ENCODE data around the gene NPRL2.

Gene NPRL2

GRCh38 chr3:50351323-50351697 lies 735 bp upstream of the NPRL2 start:
- DNase-seq (ENCODE audit: low read depth in 2 of 2): no peak
- TF ChIP-seq CTCF (IDR thresholded peaks at IDR 0.05; ENCODE audit: low read depth, low read length): no peak

GRCh38 chr3:50350213-50350526 lies 405 bp downstream of the NPRL2 start:
- H3K4me3 ChIP-seq (replicated peaks in 1 of 2; ENCODE audit: low read depth in 2 of 2, low read length in 2 of 2): peak overlapping the region; percentile 80 to 98
- no peak for DNase-seq (ENCODE audit: low read depth in 2 of 2)
- no peak for TF ChIP-seq CTCF (IDR thresholded peaks at IDR 0.05; ENCODE audit: low read depth, low read length)

More at GRCh38 chr3:50351323-50351697, 735 bp upstream of the NPRL2 start:
- H3K4me3 ChIP-seq (replicated peaks in 1 of 2; ENCODE audit: low read depth in 2 of 2, low read length in 2 of 2): peak overlapping the region; percentile 80 to 98

GRCh38 chr3:50347187-50347813 lies 3.3 kb downstream of the NPRL2 start:
- DNase-seq (ENCODE audit: low read depth in 2 of 2): peak; percentile 80 to 83

GRCh38 chr3:50345586-50346234 lies 4.9 kb downstream of the NPRL2 start, which contains the start of gene ZMYND10:
TSS of gene ZMYND10 (minus strand) at chr3:50345732. CDS start at chr3:50345579, 153 bp downstream.
- H3K4me3 ChIP-seq (replicated peaks in 1 of 2; ENCODE audit: low read depth in 2 of 2, low read length in 2 of 2): peak within 1 kb of the TSS; percentile 46 to 52
- no peak for TF ChIP-seq CTCF (IDR thresholded peaks at IDR 0.05; ENCODE audit: low read depth, low read length)
- peak; percentile 58 to 64 for DNase-seq (ENCODE audit: low read depth in 2 of 2)

More at GRCh38 chr3:50347187-50347813, 3.3 kb downstream of the NPRL2 start:
- H3K4me3 ChIP-seq (replicated peaks in 1 of 2; ENCODE audit: low read depth in 2 of 2, low read length in 2 of 2): no peak overlapping the region
- TF ChIP-seq CTCF (IDR thresholded peaks at IDR 0.05; ENCODE audit: low read depth, low read length): peak; percentile 63

- H3K4me3 ChIP-seq (replicated peaks in 1 of 2; ENCODE audit: low read depth in 2 of 2, low read length in 2 of 2): peak overlapping the region in 1 of 2 donors; percentile 46
- DNase-seq (ENCODE audit: low read depth in 2 of 2): no peak
- TF ChIP-seq CTCF (IDR thresholded peaks at IDR 0.05; ENCODE audit: low read depth, low read length): no peak
Observed at GRCh38 chr3:50345008-50345407, 5.6 kb downstream of the NPRL2 start.

GRCh38 chr3:50342813-50343633 lies 7.6 kb downstream of the NPRL2 start:
- no peak for DNase-seq (ENCODE audit: low read depth in 2 of 2)
- TF ChIP-seq CTCF (IDR thresholded peaks at IDR 0.05; ENCODE audit: low read depth, low read length): no peak
- no peak overlapping the region for H3K4me3 ChIP-seq (replicated peaks in 1 of 2; ENCODE audit: low read depth in 2 of 2, low read length in 2 of 2)

All from cardiac fibroblast (primary cell).